GM12865 (cell line): ENCODE measurements around the gene MOV10L1.

Experiments used
- DNase-seq: peaks from one replicate; pipeline ENCODE4 v3.0.0; 2010; ENCODE audit warnings: low read depth
- H3K4me3 ChIP-seq: 2 replicates; pipeline ENCODE4 v1.5.1; 2011; ENCODE audit warnings: mild to moderate bottlenecking, low read depth, low read length, control low read depth
- TF ChIP-seq, protein P1 (sequence below): IDR thresholded peaks from 2 replicates; pipeline ENCODE4 v1.5.1; 2011; ENCODE audit warnings: low read length, control low read depth, low read depth, inconsistent platforms; ENCODE audit not compliant: insufficient read depth; ENCODE audit errors: missing control alignments

MOV10L1 gene

DNA sequence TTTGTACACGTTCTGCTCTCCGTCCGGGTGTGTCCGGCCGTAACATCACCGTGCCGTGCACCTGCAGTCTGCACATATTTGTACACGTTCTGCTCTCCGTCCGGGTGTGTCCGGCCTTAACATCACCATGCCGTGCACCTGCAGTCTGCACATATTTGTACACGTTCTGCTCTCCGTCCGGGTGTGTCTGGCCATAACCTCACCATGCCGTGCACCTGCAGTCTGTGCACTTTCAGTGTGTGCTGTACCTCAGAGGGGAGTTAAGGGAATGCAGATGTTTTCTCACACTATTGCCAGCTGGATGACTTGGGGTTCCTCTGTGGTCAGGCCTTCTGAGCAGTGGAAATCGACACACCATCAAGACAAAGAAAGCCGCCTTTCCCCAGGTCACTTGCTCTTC, 35.9 kb upstream of the MOV10L1 start:
- TF ChIP-seq, protein P1, sequence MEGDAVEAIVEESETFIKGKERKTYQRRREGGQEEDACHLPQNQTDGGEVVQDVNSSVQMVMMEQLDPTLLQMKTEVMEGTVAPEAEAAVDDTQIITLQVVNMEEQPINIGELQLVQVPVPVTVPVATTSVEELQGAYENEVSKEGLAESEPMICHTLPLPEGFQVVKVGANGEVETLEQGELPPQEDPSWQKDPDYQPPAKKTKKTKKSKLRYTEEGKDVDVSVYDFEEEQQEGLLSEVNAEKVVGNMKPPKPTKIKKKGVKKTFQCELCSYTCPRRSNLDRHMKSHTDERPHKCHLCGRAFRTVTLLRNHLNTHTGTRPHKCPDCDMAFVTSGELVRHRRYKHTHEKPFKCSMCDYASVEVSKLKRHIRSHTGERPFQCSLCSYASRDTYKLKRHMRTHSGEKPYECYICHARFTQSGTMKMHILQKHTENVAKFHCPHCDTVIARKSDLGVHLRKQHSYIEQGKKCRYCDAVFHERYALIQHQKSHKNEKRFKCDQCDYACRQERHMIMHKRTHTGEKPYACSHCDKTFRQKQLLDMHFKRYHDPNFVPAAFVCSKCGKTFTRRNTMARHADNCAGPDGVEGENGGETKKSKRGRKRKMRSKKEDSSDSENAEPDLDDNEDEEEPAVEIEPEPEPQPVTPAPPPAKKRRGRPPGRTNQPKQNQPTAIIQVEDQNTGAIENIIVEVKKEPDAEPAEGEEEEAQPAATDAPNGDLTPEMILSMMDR, result no peak
- H3K4me3 ChIP-seq, result no peak overlapping the region
- no peak for DNase-seq

- DNase-seq, result peak; percentile 21
- H3K4me3 ChIP-seq, result no peak overlapping the region
- TF ChIP-seq, protein P1, result no peak
Measured at GRCh38 chr22:50056214-50056972, 33.4 kb upstream of the MOV10L1 start.

GRCh38 chr22:50057278-50058060, 32.3 kb upstream of the MOV10L1 start:
- TF ChIP-seq, protein P1, result no peak
- DNase-seq, result no peak
- H3K4me3 ChIP-seq, result no peak overlapping the region

- no peak for DNase-seq
- no peak within 1 kb of the TSS for H3K4me3 ChIP-seq
- TF ChIP-seq, protein P1, result no peak
Measured at GRCh38 chr22:50058061-50058905, 31.5 kb upstream of the MOV10L1 start, which contains the start of gene TTLL8. TTLL8 (minus strand) TSS chr22:50058298.

GRCh38 chr22:50058906-50059880, 30.6 kb upstream of the MOV10L1 start:
- DNase-seq, result no peak
- no peak overlapping the region for H3K4me3 ChIP-seq

More at GRCh38 chr22:50058906-50059880, 30.6 kb upstream of the MOV10L1 start:
- TF ChIP-seq, protein P1, result no peak
